Effector memory CD4-positive, alpha-beta T cell (primary cell): Measurements from ENCODE around the gene SCAMP2.

Source experiments
- DNase-seq, 3 donors: peaks; one replicate each; pipeline ENCODE4 v3.0.0-alpha.2; 2020
- H3K27ac ChIP-seq: 2 replicates; pipeline ENCODE4 v1.7.0; 2013; ENCODE audit warnings: mild to moderate bottlenecking, low read length, moderate library complexity; ENCODE audit not compliant: insufficient read depth, poor library complexity, severe bottlenecking
- H3K27me3 ChIP-seq: replicated peaks from 2 replicates; pipeline ENCODE4 v1.7.0; 2013; ENCODE audit warnings: mild to moderate bottlenecking, low read length; ENCODE audit not compliant: insufficient read depth, control insufficient read depth, poor library complexity, severe bottlenecking
- H3K36me3 ChIP-seq: 2 replicates; pipeline ENCODE4 v1.7.0; 2013; ENCODE audit warnings: mild to moderate bottlenecking, low read length, moderate library complexity; ENCODE audit not compliant: control insufficient read depth, insufficient read depth
- H3K4me1 ChIP-seq: 2 replicates; pipeline ENCODE4 v1.7.0; 2013; ENCODE audit warnings: low read length, mild to moderate bottlenecking; ENCODE audit not compliant: control insufficient read depth, insufficient read depth, poor library complexity, severe bottlenecking
- H3K4me3 ChIP-seq: 2 replicates; pipeline ENCODE4 v1.7.0; 2013; ENCODE audit warnings: low read length, low read depth, mild to moderate bottlenecking; ENCODE audit not compliant: insufficient read depth, poor library complexity, severe bottlenecking
- H3K9me3 ChIP-seq: 2 replicates; pipeline ENCODE4 v1.7.0; 2013; ENCODE audit warnings: mild to moderate bottlenecking, low read length, moderate library complexity; ENCODE audit not compliant: control insufficient read depth

Gene SCAMP2

GRCh38 chr15:74865316-74865715, 7.8 kb downstream of the SCAMP2 start:
- Histone ChIP-seq H3K36me3 (no peaks in the 10 kb centered on the region), H3K9me3 (no peaks in the 10 kb centered on the region), H3K4me3 (no peak overlapping the region), H3K27ac (no peak overlapping the region), H3K27me3 (no peaks in the 10 kb centered on the region), H3K4me1 (peaks cover 51% of the 10 kb centered on the region)
- DNase-seq, result no peak

- DNase-seq, result no peak
- Histone ChIP-seq H3K27me3 (no peaks in the 10 kb centered on the region), H3K4me1 (peaks cover 49% of the 10 kb centered on the region), H3K36me3 (no peaks in the 10 kb centered on the region), H3K27ac (no peak overlapping the region), H3K4me3 (no peak overlapping the region), H3K9me3 (no peaks in the 10 kb centered on the region)
Observed at GRCh38 chr15:74864296-74864695, 8.9 kb downstream of the SCAMP2 start.

- H3K4me3 ChIP-seq, result no peak overlapping the region
- H3K36me3 ChIP-seq, result no peaks in the 10 kb centered on the region
- DNase-seq, result no peak
- H3K9me3 ChIP-seq, result no peaks in the 10 kb centered on the region
- H3K27ac ChIP-seq, result no peak overlapping the region
- H3K27me3 ChIP-seq, result no peaks in the 10 kb centered on the region
- peaks cover 44% of the 10 kb centered on the region for H3K4me1 ChIP-seq
Observed at GRCh38 chr15:74863239-74864056, 9.7 kb downstream of the SCAMP2 start.

- DNase-seq, result no peak
- Histone ChIP-seq H3K27ac (no peak overlapping the region), H3K36me3 (peaks cover 14% of the 10 kb centered on the region)
Observed at GRCh38 chr15:74858369-74858740, 14.8 kb downstream of the SCAMP2 start.

DNA sequence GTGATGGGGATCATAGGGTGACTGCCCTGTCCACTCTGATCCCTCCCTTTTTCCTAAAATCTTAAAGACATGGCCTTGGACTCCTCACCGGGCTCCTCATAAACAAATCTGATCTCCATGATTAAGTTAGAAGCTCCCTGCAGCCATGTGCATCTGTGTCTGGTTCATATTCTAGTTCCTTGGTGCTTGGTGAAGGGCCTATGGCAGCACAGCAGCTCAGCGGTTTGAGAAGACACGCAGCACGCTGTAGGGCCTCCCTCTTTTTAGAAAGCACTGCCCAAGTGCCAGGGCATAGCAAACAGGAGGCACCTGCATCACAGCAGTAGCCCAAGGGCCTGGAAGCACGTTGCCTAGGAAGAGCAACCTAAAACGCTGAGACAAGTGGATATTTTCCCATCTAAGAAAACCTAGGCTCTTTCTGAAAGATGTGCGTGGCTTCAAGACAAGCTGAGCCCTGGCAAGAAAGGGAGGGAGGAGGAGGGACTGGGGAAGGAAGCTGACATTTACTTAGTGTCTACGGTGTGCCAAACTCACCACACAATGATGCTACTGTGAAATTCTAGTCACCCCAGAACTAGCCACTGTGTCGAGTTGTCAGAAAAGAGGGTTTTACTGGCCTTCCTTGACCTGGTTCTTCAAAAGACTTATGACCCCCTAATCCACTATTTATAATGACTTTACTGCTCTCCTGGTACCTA, 15.3 kb downstream of the SCAMP2 start:
- Histone ChIP-seq H3K27me3 (no peaks in the 10 kb centered on the region), H3K36me3 (peaks cover 19% of the 10 kb centered on the region), H3K9me3 (no peaks in the 10 kb centered on the region), H3K27ac (no peak overlapping the region), H3K4me1 (peaks cover 22% of the 10 kb centered on the region), H3K4me3 (no peak overlapping the region)
- no peak for DNase-seq

More at GRCh38 chr15:74858369-74858740, 14.8 kb downstream of the SCAMP2 start:
- H3K4me1 ChIP-seq, result peaks cover 22% of the 10 kb centered on the region
- H3K4me3 ChIP-seq, result no peak overlapping the region
- H3K9me3 ChIP-seq, result no peaks in the 10 kb centered on the region
- no peaks in the 10 kb centered on the region for H3K27me3 ChIP-seq

GRCh38 chr15:74857082-74857655, 16.0 kb downstream of the SCAMP2 start:
- no peaks in the 10 kb centered on the region for H3K27me3 ChIP-seq
- no peak overlapping the region for H3K4me3 ChIP-seq
- no peak overlapping the region for H3K27ac ChIP-seq
- H3K9me3 ChIP-seq, result no peaks in the 10 kb centered on the region
- H3K4me1 ChIP-seq, result peaks cover 22% of the 10 kb centered on the region
- H3K36me3 ChIP-seq, result peaks cover 26% of the 10 kb centered on the region
- DNase-seq, result no peak

DNA sequence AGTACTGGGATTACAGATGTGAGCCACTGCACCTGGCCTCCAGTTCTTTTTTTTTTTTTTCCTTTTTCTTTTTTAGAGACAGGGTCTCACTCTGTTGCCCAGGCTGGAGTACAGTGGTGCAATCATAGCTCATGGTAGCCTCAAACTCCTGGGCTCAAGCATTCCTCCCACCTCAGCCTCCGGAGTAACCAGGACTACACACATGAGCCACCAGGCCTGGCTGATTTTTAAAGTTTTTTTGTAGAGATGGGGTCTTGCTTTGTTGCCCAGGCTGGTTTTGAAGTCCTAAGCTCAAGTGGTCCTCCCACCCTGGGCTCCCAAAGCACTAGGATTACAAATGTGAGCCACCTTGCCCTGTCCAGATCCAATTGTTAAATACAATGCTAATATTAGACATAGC, 16.6 kb downstream of the SCAMP2 start:
- Histone ChIP-seq H3K4me1 (peaks cover 22% of the 10 kb centered on the region), H3K9me3 (no peaks in the 10 kb centered on the region), H3K27ac (no peak overlapping the region), H3K4me3 (no peak overlapping the region), H3K36me3 (peaks cover 32% of the 10 kb centered on the region), H3K27me3 (no peaks in the 10 kb centered on the region)
- no peak for DNase-seq

DNA sequence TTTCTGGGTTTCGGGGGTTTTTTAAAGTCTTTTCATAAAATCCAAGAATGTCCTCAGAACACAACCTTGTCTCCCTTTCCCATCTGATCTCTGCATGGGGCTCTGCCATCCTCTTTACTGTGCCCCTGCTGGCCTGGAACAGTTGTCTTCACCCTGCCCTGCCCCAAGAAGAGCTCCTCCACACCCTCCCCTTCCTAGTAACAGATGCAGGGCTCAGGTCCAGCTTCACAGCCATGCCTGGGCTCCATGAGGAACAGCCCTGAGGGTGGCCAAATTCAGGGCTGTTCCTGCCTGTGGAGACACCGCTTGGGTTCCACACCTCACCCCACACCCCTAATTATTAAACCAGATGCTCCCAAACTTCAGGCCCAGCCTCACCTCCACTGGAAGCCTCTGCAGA, 17.3 kb downstream of the SCAMP2 start:
- Histone ChIP-seq H3K9me3 (no peaks in the 10 kb centered on the region), H3K4me3 (no peak overlapping the region), H3K27me3 (no peaks in the 10 kb centered on the region), H3K36me3 (peaks cover 39% of the 10 kb centered on the region), H3K4me1 (peaks cover 22% of the 10 kb centered on the region), H3K27ac (no peak overlapping the region)
- no peak for DNase-seq

- Histone ChIP-seq H3K27me3 (no peaks in the 10 kb centered on the region), H3K4me3 (no peak overlapping the region), H3K36me3 (peaks cover 52% of the 10 kb centered on the region), H3K9me3 (no peaks in the 10 kb centered on the region), H3K27ac (no peak overlapping the region), H3K4me1 (peaks cover 16% of the 10 kb centered on the region)
- DNase-seq, result no peak
Observed at GRCh38 chr15:74854453-74855022, 18.6 kb downstream of the SCAMP2 start.

DNA sequence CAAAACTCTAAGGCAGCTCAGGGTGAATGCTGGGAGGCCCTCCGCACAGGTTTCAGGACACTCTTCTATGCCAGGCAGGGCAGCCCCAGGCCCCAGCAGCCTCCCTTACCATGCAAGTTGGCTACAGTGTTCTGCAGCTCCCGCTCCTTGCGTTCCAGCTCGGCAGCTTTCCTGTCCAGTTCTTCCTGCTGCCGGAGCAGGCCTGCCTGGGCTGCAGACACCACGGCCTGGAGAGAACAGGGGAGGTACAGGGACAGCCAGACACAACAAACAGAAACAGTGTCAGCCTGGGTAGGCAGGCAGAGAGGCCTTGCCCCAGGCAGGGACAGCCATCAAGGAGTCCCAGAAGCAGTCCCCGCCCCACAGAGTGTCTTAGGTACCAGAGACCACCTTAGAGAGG, 21.2 kb downstream of the SCAMP2 start:
- H3K4me3 ChIP-seq, result no peak overlapping the region
- H3K36me3 ChIP-seq, result peaks cover 68% of the 10 kb centered on the region
- H3K9me3 ChIP-seq, result no peaks in the 10 kb centered on the region
- no peak overlapping the region for H3K27ac ChIP-seq
- no peaks in the 10 kb centered on the region for H3K27me3 ChIP-seq
- no peak for DNase-seq
- no peaks in the 10 kb centered on the region for H3K4me1 ChIP-seq
